Lower lobe of right lung (tissue), 2 donors: ENCODE results near the gene SHOC2. TPM values are rescaled to one million over a fixed set of nuclear protein-coding genes. Genes with fewer than 3 reads are reported as not detected.

Experiments
- ATAC-seq, 2 donors: fragments of 200-7000 bp; cut with Tn5 transposase; one replicate each; pipeline ENCODE4 v1.9.1; 2020 to 2022; ENCODE audit warnings: mild to moderate bottlenecking in 2 of 2, moderate library complexity in 2 of 2
- DNase-seq: peaks from one replicate; pipeline ENCODE4 v3.0.0-alpha.2; 2020
- H3K27ac ChIP-seq: fragments of 200-600 bp; one replicate; pipeline ENCODE4 v1.8.0; 2022
- H3K27me3 ChIP-seq: fragments of 200-600 bp; one replicate; pipeline ENCODE4 v1.8.0; 2022; ENCODE audit warnings: low read depth
- H3K36me3 ChIP-seq: fragments of 200-600 bp; one replicate; pipeline ENCODE4 v1.8.0; 2022; ENCODE audit warnings: mild to moderate bottlenecking
- H3K4me1 ChIP-seq: fragments of 200-600 bp; one replicate; pipeline ENCODE4 v1.8.0; 2022
- H3K4me3 ChIP-seq: fragments of 200-600 bp; one replicate; pipeline ENCODE4 v1.8.0; 2022; ENCODE audit warnings: mild to moderate bottlenecking
- H3K9me3 ChIP-seq: fragments of 200-600 bp; one replicate; pipeline ENCODE4 v1.8.0; 2022
- CTCF ChIP-seq: fragments of 200-600 bp; IDR thresholded peaks from one replicate; pipeline ENCODE4 v1.8.0; 2022; ENCODE audit warnings: antibody characterized with exemption, mild to moderate bottlenecking
- intact Hi-C: fragments of 100-400 bp; cut with DNase I; formaldehyde crosslinking; loops from one replicate; pipeline ENCODE4 v1.11.0; 2022
- total RNA-seq: library from RNA; stranded (reverse); fragmentation: NEBNext Ultra II Directional; extraction: Animal tissue kit (Norgen Biotek cat#: 25700); gene quantifications from one replicate; pipeline ENCODE4 v1.2.1, GENCODE V29; 2021
- donor health status: DM: no; HTN: yes; CAD: no; lungs with severe emphysema.

SHOC2 gene
- total RNA-seq, 1 donor from 2014 or later: 60.9 TPM

- peaks cover 10% of the 10 kb centered on the region for H3K4me1 ChIP-seq
- ATAC-seq: no peak
Measured at GRCh38 chr10:110969183-110969582, 49.8 kb downstream of the SHOC2 start.

GRCh38 chr10:110971638-110972037 lies 52.2 kb downstream of the SHOC2 start:
- no peaks in the 10 kb centered on the region for H3K9me3 ChIP-seq
- H3K36me3 ChIP-seq: no peaks in the 10 kb centered on the region
- no peak overlapping the region for H3K27ac ChIP-seq
- H3K27me3 ChIP-seq: no peaks in the 10 kb centered on the region
- peaks cover 7% of the 10 kb centered on the region for H3K4me1 ChIP-seq
- intact Hi-C loops: no loop called here
- ATAC-seq (no peak), DNase-seq (no peak)
- H3K4me3 ChIP-seq: no peak overlapping the region
- no peak for TF ChIP-seq CTCF

More at GRCh38 chr10:110969183-110969582, 49.8 kb downstream of the SHOC2 start:
- Histone ChIP-seq H3K27ac (no peak overlapping the region), H3K4me3 (no peak overlapping the region), H3K9me3 (no peaks in the 10 kb centered on the region), H3K36me3 (no peaks in the 10 kb centered on the region), H3K27me3 (no peaks in the 10 kb centered on the region)
- TF ChIP-seq CTCF: no peak
- no peak for DNase-seq
- intact Hi-C loops: no loop called here

- H3K27me3 ChIP-seq: no peaks in the 10 kb centered on the region
- DNase-seq: no peak
- no peaks in the 10 kb centered on the region for H3K36me3 ChIP-seq
- intact Hi-C loops: no loop called here
- TF ChIP-seq CTCF: no peak
- no peak overlapping the region for H3K4me3 ChIP-seq
- H3K4me1 ChIP-seq: no peaks in the 10 kb centered on the region
- ATAC-seq: no peak
- no peak overlapping the region for H3K27ac ChIP-seq
- H3K9me3 ChIP-seq: no peaks in the 10 kb centered on the region
Measured at GRCh38 chr10:110972231-110973134, 53.1 kb downstream of the SHOC2 start.

- no peak for DNase-seq
- Histone ChIP-seq H3K27me3 (no peaks in the 10 kb centered on the region), H3K36me3 (no peaks in the 10 kb centered on the region), H3K27ac (no peak overlapping the region), H3K4me3 (no peak overlapping the region), H3K4me1 (no peaks in the 10 kb centered on the region), H3K9me3 (no peaks in the 10 kb centered on the region)
- intact Hi-C loops: no loop called here
- no peak for ATAC-seq
- no peak for TF ChIP-seq CTCF
Measured at GRCh38 chr10:110973400-110973799, 54.0 kb downstream of the SHOC2 start.

GRCh38 chr10:110976577-110976976 lies 57.2 kb downstream of the SHOC2 start:
- DNase-seq (no peak), ATAC-seq (no peak)
- no peaks in the 10 kb centered on the region for H3K27me3 ChIP-seq
- H3K4me1 ChIP-seq: no peaks in the 10 kb centered on the region
- intact Hi-C loops: no loop called here
- no peaks in the 10 kb centered on the region for H3K9me3 ChIP-seq
- no peak for TF ChIP-seq CTCF
- H3K4me3 ChIP-seq: no peak overlapping the region
- no peak overlapping the region for H3K27ac ChIP-seq
- no peaks in the 10 kb centered on the region for H3K36me3 ChIP-seq
